Nephron progenitor cell (in vitro differentiated cells): ENCODE measurements around the gene PDZD2.

Experiments
- DNase-seq: peaks from one replicate; pipeline ENCODE4 v3.0.0; 2021
- H3K27ac Mint-ChIP-seq: 2 replicates; pipeline ENCODE4 v1.8.0; 2021; ENCODE audit warnings: mild to moderate bottlenecking, moderate library complexity, mixed read lengths
- H3K27me3 Mint-ChIP-seq: 2 replicates; pipeline ENCODE4 v1.8.0; 2021; ENCODE audit warnings: mild to moderate bottlenecking, low read depth, mixed read lengths; ENCODE audit not compliant: poor library complexity
- H3K36me3 Mint-ChIP-seq: 2 replicates; pipeline ENCODE4 v1.8.0; 2021; ENCODE audit warnings: low read depth, mixed read lengths
- H3K4me1 Mint-ChIP-seq: 2 replicates; pipeline ENCODE4 v1.8.0; 2021; ENCODE audit warnings: mixed read lengths
- H3K4me3 Mint-ChIP-seq: 2 replicates; pipeline ENCODE4 v1.8.0; 2021; ENCODE audit warnings: mild to moderate bottlenecking, moderate library complexity, mixed read lengths
- H3K9me3 Mint-ChIP-seq: 2 replicates; pipeline ENCODE4 v1.8.0; 2021; ENCODE audit warnings: mild to moderate bottlenecking, moderate library complexity, mixed read lengths
- CTCF ChIP-seq: fragments of 200-600 bp; sonication (generic); IDR thresholded peaks from 2 replicates; pipeline ENCODE4 v1.5.0; 2021; ENCODE audit warnings: antibody characterized with exemption

PDZD2 gene

GRCh38 chr5:32000731-32001130 is 361.8 kb downstream of the PDZD2 start:
- Mint-ChIP-seq H3K27ac (peak overlapping the region; percentile 16), H3K27me3 (peaks cover 8% of the 10 kb centered on the region)
- TF ChIP-seq CTCF = no peak

GRCh38 chr5:32001284-32001683 is 362.4 kb downstream of the PDZD2 start:
- peaks cover 8% of the 10 kb centered on the region for H3K27me3 Mint-ChIP-seq
- H3K36me3 Mint-ChIP-seq = peaks cover 5% of the 10 kb centered on the region
- peaks cover 2% of the 10 kb centered on the region for H3K9me3 Mint-ChIP-seq
- H3K4me1 Mint-ChIP-seq = peaks cover 24% of the 10 kb centered on the region
- no peak overlapping the region for H3K4me3 Mint-ChIP-seq
- no peak for DNase-seq
- TF ChIP-seq CTCF = no peak
- H3K27ac Mint-ChIP-seq = peak overlapping the region; percentile 28

More at GRCh38 chr5:32000731-32001130, 361.8 kb downstream of the PDZD2 start:
- Mint-ChIP-seq H3K9me3 (peaks cover 2% of the 10 kb centered on the region), H3K36me3 (peaks cover 5% of the 10 kb centered on the region), H3K4me1 (peaks cover 24% of the 10 kb centered on the region), H3K4me3 (no peak overlapping the region)
- no peak for DNase-seq

GRCh38 chr5:32001707-32002106 is 362.8 kb downstream of the PDZD2 start:
- peaks cover 24% of the 10 kb centered on the region for H3K4me1 Mint-ChIP-seq
- no peak overlapping the region for H3K4me3 Mint-ChIP-seq
- peaks cover 5% of the 10 kb centered on the region for H3K36me3 Mint-ChIP-seq
- no peak for TF ChIP-seq CTCF
- H3K27ac Mint-ChIP-seq = peak overlapping the region; percentile 28
- no peak for DNase-seq
- peaks cover 2% of the 10 kb centered on the region for H3K9me3 Mint-ChIP-seq
- H3K27me3 Mint-ChIP-seq = peaks cover 8% of the 10 kb centered on the region

GRCh38 chr5:32002755-32003154 is 363.8 kb downstream of the PDZD2 start:
- Mint-ChIP-seq H3K4me3 (no peak overlapping the region), H3K4me1 (peaks cover 24% of the 10 kb centered on the region), H3K27me3 (peaks cover 8% of the 10 kb centered on the region), H3K27ac (no peak overlapping the region), H3K9me3 (no peaks in the 10 kb centered on the region), H3K36me3 (peaks cover 5% of the 10 kb centered on the region)
- TF ChIP-seq CTCF = no peak
- no peak for DNase-seq

- DNase-seq = no peak
- H3K27me3 Mint-ChIP-seq = peaks cover 8% of the 10 kb centered on the region
- H3K36me3 Mint-ChIP-seq = peaks cover 5% of the 10 kb centered on the region
- H3K9me3 Mint-ChIP-seq = no peaks in the 10 kb centered on the region
- no peak overlapping the region for H3K4me3 Mint-ChIP-seq
- TF ChIP-seq CTCF = no peak
- H3K4me1 Mint-ChIP-seq = peaks cover 24% of the 10 kb centered on the region
- no peak overlapping the region for H3K27ac Mint-ChIP-seq
These were observed 365.1 kb downstream of the PDZD2 start for GRCh38 chr5:32003981-32004380.

- Mint-ChIP-seq H3K36me3 (peaks cover 5% of the 10 kb centered on the region), H3K27ac (no peak overlapping the region), H3K4me1 (peaks cover 24% of the 10 kb centered on the region), H3K27me3 (peaks cover 8% of the 10 kb centered on the region), H3K4me3 (no peak overlapping the region), H3K9me3 (no peaks in the 10 kb centered on the region)
- TF ChIP-seq CTCF = no peak
- no peak for DNase-seq
These were observed 365.5 kb downstream of the PDZD2 start for GRCh38 chr5:32004404-32004803.
